Measurements from ENCODE around the gene CDC25B. TPM values are rescaled to one million over a fixed set of nuclear protein-coding genes. Genes with fewer than 3 reads are reported as not detected.
"Not testable (repeated sequence)": the region's sequence is repeated elsewhere in the genome, so short reads cannot be mapped to it uniquely, and the experiment has no call there.

CDC25B gene
- total and polyA plus RNA-seq, 2 experiments from 2014 or later = 9.7 to 59.9 TPM

DNA sequence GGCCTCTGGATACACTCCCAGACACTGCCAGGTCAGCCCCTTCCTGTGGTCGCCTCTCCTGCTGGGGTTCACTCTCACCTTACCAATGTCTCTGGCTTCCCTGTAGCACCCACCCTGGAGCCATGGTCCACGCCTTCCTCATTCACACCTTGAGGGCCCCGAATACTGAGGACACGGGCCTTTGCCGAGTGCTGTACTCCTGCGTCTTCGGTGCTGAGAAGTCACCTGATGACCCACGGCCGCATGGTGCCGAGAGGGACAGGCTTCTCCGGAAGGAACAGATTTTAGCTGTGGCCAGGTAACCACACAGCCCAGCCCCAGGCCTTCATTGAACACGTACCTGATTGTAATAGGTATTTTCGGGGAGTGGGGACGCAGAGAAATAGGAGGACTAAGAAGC is 25.9 kb downstream of the CDC25B start:
- TF ChIP-seq, protein P1, sequence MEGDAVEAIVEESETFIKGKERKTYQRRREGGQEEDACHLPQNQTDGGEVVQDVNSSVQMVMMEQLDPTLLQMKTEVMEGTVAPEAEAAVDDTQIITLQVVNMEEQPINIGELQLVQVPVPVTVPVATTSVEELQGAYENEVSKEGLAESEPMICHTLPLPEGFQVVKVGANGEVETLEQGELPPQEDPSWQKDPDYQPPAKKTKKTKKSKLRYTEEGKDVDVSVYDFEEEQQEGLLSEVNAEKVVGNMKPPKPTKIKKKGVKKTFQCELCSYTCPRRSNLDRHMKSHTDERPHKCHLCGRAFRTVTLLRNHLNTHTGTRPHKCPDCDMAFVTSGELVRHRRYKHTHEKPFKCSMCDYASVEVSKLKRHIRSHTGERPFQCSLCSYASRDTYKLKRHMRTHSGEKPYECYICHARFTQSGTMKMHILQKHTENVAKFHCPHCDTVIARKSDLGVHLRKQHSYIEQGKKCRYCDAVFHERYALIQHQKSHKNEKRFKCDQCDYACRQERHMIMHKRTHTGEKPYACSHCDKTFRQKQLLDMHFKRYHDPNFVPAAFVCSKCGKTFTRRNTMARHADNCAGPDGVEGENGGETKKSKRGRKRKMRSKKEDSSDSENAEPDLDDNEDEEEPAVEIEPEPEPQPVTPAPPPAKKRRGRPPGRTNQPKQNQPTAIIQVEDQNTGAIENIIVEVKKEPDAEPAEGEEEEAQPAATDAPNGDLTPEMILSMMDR (IDR thresholded peaks at IDR 0.05; ENCODE audit: low read depth, low read length) = no peak
- H3K36me3 ChIP-seq = peaks cover 10% of the 10 kb centered on the region
- H3K27me3 ChIP-seq = no peaks in the 10 kb centered on the region
- no peak overlapping the region for H3K27ac ChIP-seq
- H3K4me1 ChIP-seq (ENCODE audit: low read depth) = no peaks in the 10 kb centered on the region
- no peak for DNase-seq (ENCODE audit: low read depth in 1 of 2, low spot score in 1 of 2)
- H3K9me3 ChIP-seq (ENCODE audit: low read depth) = no peaks in the 10 kb centered on the region
- H3K4me3 ChIP-seq = no peak overlapping the region

DNA sequence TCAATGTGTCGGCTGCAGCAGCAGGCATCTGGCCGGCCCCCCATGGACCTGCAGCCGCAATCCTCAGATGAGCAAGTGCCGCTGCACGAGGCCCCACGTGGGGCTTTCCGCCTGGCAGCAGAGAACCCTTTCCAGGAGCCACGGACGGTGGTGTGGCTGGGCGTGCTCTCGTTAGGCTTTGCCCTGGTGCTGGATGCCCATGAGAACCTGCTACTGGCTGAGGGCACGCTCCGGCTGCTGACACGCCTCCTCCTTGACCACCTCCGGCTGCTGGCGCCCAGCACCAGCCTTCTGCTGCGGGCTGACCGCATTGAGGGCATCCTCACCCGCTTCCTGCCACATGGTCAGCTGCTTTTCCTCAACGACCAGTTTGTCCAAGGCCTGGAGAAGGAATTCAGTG is 27.8 kb downstream of the CDC25B start:
- Histone ChIP-seq H3K4me3 (no peak overlapping the region), H3K27me3 (no peaks in the 10 kb centered on the region), H3K27ac (no peak overlapping the region), H3K36me3 (peaks cover 10% of the 10 kb centered on the region), H3K9me3 (ENCODE audit: low read depth) (no peaks in the 10 kb centered on the region), H3K4me1 (ENCODE audit: low read depth) (no peaks in the 10 kb centered on the region)
- no peak for DNase-seq (ENCODE audit: low read depth in 1 of 2, low spot score in 1 of 2)
- TF ChIP-seq, protein P1 (IDR thresholded peaks at IDR 0.05; ENCODE audit: low read depth, low read length) = no peak

DNA sequence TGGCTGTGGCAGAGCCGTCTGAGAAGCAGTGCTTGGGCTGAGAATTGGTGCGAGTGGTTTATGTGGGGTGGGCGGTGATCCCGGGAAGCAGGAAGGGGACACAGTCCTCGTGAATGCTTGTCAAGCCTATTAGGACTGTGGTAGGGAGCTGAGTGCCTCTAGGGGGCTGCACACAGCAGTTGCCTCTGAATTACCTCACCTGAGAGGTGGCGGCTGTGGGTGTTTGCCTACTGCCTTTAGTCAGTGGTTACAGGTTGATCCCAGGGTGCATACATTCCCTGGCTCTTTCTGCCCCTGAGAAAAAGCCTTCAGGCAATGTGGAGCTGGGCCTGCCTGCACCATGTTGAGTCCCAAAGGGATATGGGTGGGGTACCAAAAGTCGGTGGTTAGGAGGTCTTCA is 29.4 kb downstream of the CDC25B start:
- H3K27me3 ChIP-seq = no peaks in the 10 kb centered on the region
- no peak overlapping the region for H3K4me3 ChIP-seq
- no peak overlapping the region for H3K27ac ChIP-seq
- TF ChIP-seq, protein P1 (IDR thresholded peaks at IDR 0.05; ENCODE audit: low read depth, low read length) = no peak
- DNase-seq (ENCODE audit: low read depth in 1 of 2, low spot score in 1 of 2) = no peak
- H3K9me3 ChIP-seq (ENCODE audit: low read depth) = no peaks in the 10 kb centered on the region
- H3K36me3 ChIP-seq = peaks cover 10% of the 10 kb centered on the region
- no peaks in the 10 kb centered on the region for H3K4me1 ChIP-seq (ENCODE audit: low read depth)

DNA sequence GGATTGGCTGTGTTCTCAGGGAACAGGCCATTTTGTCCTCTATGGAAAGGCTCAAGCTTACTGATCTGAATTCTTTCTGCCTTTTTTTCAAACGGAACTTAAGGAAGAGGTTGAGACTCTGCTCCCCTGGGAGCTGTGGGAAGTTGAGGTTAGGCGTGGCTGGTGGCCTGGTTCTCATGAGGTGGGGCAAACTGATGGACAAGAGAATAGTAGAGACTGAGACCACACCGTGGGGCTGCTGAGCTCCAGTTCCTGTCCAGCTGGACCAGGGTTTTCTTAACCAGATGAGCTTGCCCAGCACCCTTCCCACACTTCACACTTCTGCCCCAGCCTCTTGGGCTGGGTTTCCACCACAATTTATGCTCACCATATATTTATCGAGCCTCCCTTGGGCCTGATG is 30.3 kb downstream of the CDC25B start:
- Histone ChIP-seq H3K9me3 (ENCODE audit: low read depth) (no peaks in the 10 kb centered on the region), H3K4me1 (ENCODE audit: low read depth) (no peaks in the 10 kb centered on the region), H3K27me3 (no peaks in the 10 kb centered on the region), H3K4me3 (no peak overlapping the region), H3K36me3 (peaks cover 10% of the 10 kb centered on the region), H3K27ac (no peak overlapping the region)
- TF ChIP-seq, protein P1 (IDR thresholded peaks at IDR 0.05; ENCODE audit: low read depth, low read length) = no peak
- DNase-seq (ENCODE audit: low read depth in 1 of 2, low spot score in 1 of 2) = no peak

DNA sequence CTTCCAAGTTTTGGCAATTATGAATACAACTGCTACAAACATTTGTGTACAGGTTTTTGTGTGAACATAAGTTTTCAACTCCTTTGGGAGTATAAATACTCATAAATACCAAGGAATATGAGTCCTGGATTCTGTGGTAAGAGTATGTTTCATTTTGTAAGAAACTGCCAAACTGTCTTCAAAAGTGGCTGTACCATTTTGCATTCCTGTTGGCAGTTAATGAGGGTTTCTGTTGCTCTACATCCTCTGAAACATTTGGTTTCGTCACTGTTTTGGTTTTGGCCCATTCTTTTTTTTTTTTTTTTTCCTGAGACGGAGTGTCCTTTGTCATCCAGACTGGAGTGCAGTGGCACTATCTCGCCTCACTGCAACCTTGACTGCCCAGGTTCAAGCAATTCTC is 32.7 kb downstream of the CDC25B start:
- Histone ChIP-seq H3K9me3 (ENCODE audit: low read depth) (no peaks in the 10 kb centered on the region), H3K4me1 (ENCODE audit: low read depth) (no peaks in the 10 kb centered on the region), H3K27ac (no peak overlapping the region), H3K36me3 (peaks cover 3% of the 10 kb centered on the region), H3K4me3 (no peak overlapping the region), H3K27me3 (no peaks in the 10 kb centered on the region)
- TF ChIP-seq, protein P1 (IDR thresholded peaks at IDR 0.05; ENCODE audit: low read depth, low read length) = no peak
- no peak for DNase-seq (ENCODE audit: low read depth in 1 of 2, low spot score in 1 of 2)

DNA sequence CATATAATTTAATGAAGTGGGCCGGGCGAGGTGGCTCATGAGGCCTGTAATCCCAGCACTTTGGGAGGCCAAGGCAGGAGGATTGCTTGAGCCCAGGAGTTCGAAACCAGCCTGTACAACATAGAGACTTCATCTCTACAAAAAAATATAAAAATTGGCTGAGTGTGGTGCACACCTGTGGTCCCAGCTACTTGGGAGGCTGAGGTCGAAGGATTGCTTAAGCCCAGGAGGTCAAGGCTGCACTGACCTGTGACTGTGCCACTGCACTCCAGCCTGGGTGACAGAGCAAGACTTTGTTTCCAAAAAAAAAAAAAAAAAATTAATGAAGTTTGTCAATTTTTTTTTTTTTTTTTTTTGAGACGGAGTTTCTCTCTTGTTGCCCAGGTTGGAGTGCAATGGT is 33.8 kb downstream of the CDC25B start:
- not testable (repeated sequence) for H3K4me1 ChIP-seq (ENCODE audit: low read depth); H3K4me3 ChIP-seq; H3K36me3 ChIP-seq; H3K9me3 ChIP-seq (ENCODE audit: low read depth); H3K27me3 ChIP-seq; DNase-seq (ENCODE audit: low read depth in 1 of 2, low spot score in 1 of 2); H3K27ac ChIP-seq
